CD14-positive monocyte (primary cell): Measurements from ENCODE around the gene CDK6. TPM values are rescaled to one million over a fixed set of nuclear protein-coding genes. Genes with fewer than 3 reads are reported as not detected.

Experiments used
- DNase-seq, 3 donors: peaks; one replicate each; pipeline ENCODE4 v3.0.0-alpha.2; 2011 to 2022
- H2AFZ ChIP-seq: 2 replicates; pipeline ENCODE4 v1.6.0; 2012; ENCODE audit warnings: mild to moderate bottlenecking, low read depth, low read length, inconsistent platforms; ENCODE audit not compliant: insufficient read depth, poor library complexity, severe bottlenecking
- H3K27ac ChIP-seq, 2 donors: 1 replicate in 1 of 2; 2 replicates in 1 of 2; pipeline ENCODE4 v1.5.1; 2012 to 2013; ENCODE audit warnings: low read length in 2 of 2, control low read depth in 1 of 2, inconsistent platforms in 1 of 2, low read depth in 1 of 2, mild to moderate bottlenecking in 1 of 2
- H3K27me3 ChIP-seq, 2 donors: one replicate each; pipeline versions ENCODE4 v1.6.0 to v1.6.1; 2011 to 2013; ENCODE audit warnings: low read length in 2 of 2; ENCODE audit not compliant: control insufficient read depth in 2 of 2, insufficient read depth in 2 of 2
- H3K36me3 ChIP-seq, 2 donors: replicated peaks in 1 of 2; 1 replicate in 1 of 2; 2 replicates in 1 of 2; pipeline versions ENCODE4 v1.5.1 to v1.6.1; 2012 to 2013; ENCODE audit warnings: low read length in 2 of 2, control low read depth in 1 of 2, inconsistent platforms in 1 of 2, mild to moderate bottlenecking in 1 of 2; ENCODE audit not compliant: insufficient read depth in 2 of 2, control insufficient read depth in 1 of 2
- H3K4me1 ChIP-seq, 2 donors: 1 replicate in 1 of 2; 2 replicates in 1 of 2; pipeline versions ENCODE4 v1.5.1 to v1.6.1; 2012 to 2013; ENCODE audit warnings: low read length in 2 of 2, control low read depth in 1 of 2, inconsistent platforms in 1 of 2, mild to moderate bottlenecking in 1 of 2, moderate library complexity in 1 of 2; ENCODE audit not compliant: insufficient read depth in 2 of 2, control insufficient read depth in 1 of 2
- H3K4me2 ChIP-seq: replicated peaks from 2 replicates; pipeline ENCODE3; 2012; ENCODE audit warnings: low read length, moderate library complexity, mild to moderate bottlenecking; ENCODE audit not compliant: poor library complexity, severe bottlenecking; ENCODE audit errors: extremely low read depth
- H3K4me3 ChIP-seq, 3 experiments: fragments of 200-600 bp in 1 of 3; sonication (generic) in 1 of 3; replicated peaks in 1 of 3; 1 replicate in 2 of 3; 2 replicates in 1 of 3; pipeline ENCODE4 v1.5.1; 2011 to 2013; ENCODE audit warnings: low read length in 3 of 3, mild to moderate bottlenecking in 3 of 3, control low read depth in 2 of 3, low read depth in 2 of 3, inconsistent platforms in 1 of 3, moderate library complexity in 1 of 3
- H3K79me2 ChIP-seq: 2 replicates; pipeline ENCODE4 v1.6.0; 2012; ENCODE audit warnings: mild to moderate bottlenecking, control low read depth, inconsistent platforms, low read length, moderate library complexity; ENCODE audit not compliant: insufficient read depth
- H3K9ac ChIP-seq: 2 replicates; pipeline ENCODE4 v1.6.0; 2017; ENCODE audit warnings: low read length, mild to moderate bottlenecking; ENCODE audit not compliant: insufficient read depth, poor library complexity, severe bottlenecking
- H3K9me3 ChIP-seq, 2 donors: replicated peaks in 1 of 2; 1 replicate in 1 of 2; 2 replicates in 1 of 2; pipeline versions ENCODE4 v1.5.1 to v1.6.1; 2012 to 2013; ENCODE audit warnings: low read length in 2 of 2, control low read depth in 1 of 2; ENCODE audit not compliant: control insufficient read depth in 1 of 2, insufficient read depth in 1 of 2
- H4K20me1 ChIP-seq: 2 replicates; pipeline ENCODE4 v1.6.0; 2012; ENCODE audit warnings: mild to moderate bottlenecking, low read length, control low read depth, moderate library complexity; ENCODE audit not compliant: insufficient read depth
- H3K27ac Mint-ChIP-seq, 7 donors: one replicate each; pipeline ENCODE4 v1.8.0; 2020; ENCODE audit warnings: mild to moderate bottlenecking in 7 of 7, mixed read lengths in 7 of 7, moderate library complexity in 6 of 7, inconsistent platforms in 2 of 7
- H3K27me3 Mint-ChIP-seq, 3 donors: one replicate each; pipeline ENCODE4 v1.8.0; 2021 to 2022; ENCODE audit warnings: low read depth in 3 of 3, mild to moderate bottlenecking in 3 of 3, mixed read lengths in 3 of 3, moderate library complexity in 3 of 3, inconsistent platforms in 1 of 3
- H3K36me3 Mint-ChIP-seq, 2 donors: one replicate each; pipeline ENCODE4 v1.8.0; 2020; ENCODE audit warnings: mixed read lengths in 2 of 2, inconsistent platforms in 1 of 2, mild to moderate bottlenecking in 1 of 2
- H3K4me1 Mint-ChIP-seq: one replicate; pipeline ENCODE4 v1.8.0; 2020; ENCODE audit warnings: mild to moderate bottlenecking, mixed read lengths
- H3K4me3 Mint-ChIP-seq, 2 donors: one replicate each; pipeline ENCODE4 v1.8.0; 2020; ENCODE audit warnings: mild to moderate bottlenecking in 2 of 2, mixed read lengths in 2 of 2, moderate library complexity in 1 of 2
- H3K9me3 Mint-ChIP-seq, 7 donors: one replicate each; pipeline ENCODE4 v1.8.0; 2020 to 2022; ENCODE audit warnings: mixed read lengths in 7 of 7, mild to moderate bottlenecking in 6 of 7, moderate library complexity in 6 of 7, inconsistent platforms in 2 of 7
- WGBS: methylation state at CpG from one replicate; pipeline ENCODE4 v1.1.5; 2013; ENCODE audit warnings: missing lambda C conversion rate; ENCODE audit not compliant: insufficient coverage; 5-methylcytosine and 5-hydroxymethylcytosine counted together
- intact Hi-C, 2 donors: fragments of 100-400 bp; cut with micrococcal nuclease; formaldehyde crosslinking; loops; one replicate each; pipeline versions ENCODE4 v1.15.0 to v1.15.1; 2023
- polyA plus RNA-seq, 3 donors: library from polyadenylated mRNA; depleted of rRNA in 1 of 3; unstranded in 2 of 3; stranded (reverse) in 1 of 3; fragments of 300-500 nt in 2 of 3; fragments of >200 nt in 1 of 3; fragmentation: Illumina TruSeq in 2 of 3; gene quantifications; 1 replicate in 2 of 3; 2 replicates in 1 of 3; pipeline ENCODE4 v1.2.3, GENCODE V29; 2012 to 2021
- TF ChIP-seq, protein P1 (sequence below): fragments of 200-600 bp; IDR thresholded peaks from one replicate; pipeline ENCODE4 v1.8.0; 2022; ENCODE audit warnings: antibody characterized with exemption, mild to moderate bottlenecking

The CDK6 gene
- polyA plus RNA-seq, 3 donors: 3.4 to 4.3 (median 3.8) TPM

GRCh38 chr7:92698237-92698841 lies 138.0 kb downstream of the CDK6 start:
- peaks cover 13% of the 10 kb centered on the region for H3K4me1 Mint-ChIP-seq
- no peaks in the 10 kb centered on the region for H3K27me3 ChIP-seq
- H4K20me1 ChIP-seq: no peaks in the 10 kb centered on the region
- H2AFZ ChIP-seq: no peak overlapping the region
- no peaks in the 10 kb centered on the region for H3K9me3 ChIP-seq
- peak overlapping the region in 1 of 2 donors; percentile 13 for H3K4me3 Mint-ChIP-seq
- DNase-seq: no peak
- no peak overlapping the region for H3K27ac Mint-ChIP-seq
- H3K9ac ChIP-seq: no peak overlapping the region
- no peaks in the 10 kb centered on the region for H3K79me2 ChIP-seq
- TF ChIP-seq, protein P1, sequence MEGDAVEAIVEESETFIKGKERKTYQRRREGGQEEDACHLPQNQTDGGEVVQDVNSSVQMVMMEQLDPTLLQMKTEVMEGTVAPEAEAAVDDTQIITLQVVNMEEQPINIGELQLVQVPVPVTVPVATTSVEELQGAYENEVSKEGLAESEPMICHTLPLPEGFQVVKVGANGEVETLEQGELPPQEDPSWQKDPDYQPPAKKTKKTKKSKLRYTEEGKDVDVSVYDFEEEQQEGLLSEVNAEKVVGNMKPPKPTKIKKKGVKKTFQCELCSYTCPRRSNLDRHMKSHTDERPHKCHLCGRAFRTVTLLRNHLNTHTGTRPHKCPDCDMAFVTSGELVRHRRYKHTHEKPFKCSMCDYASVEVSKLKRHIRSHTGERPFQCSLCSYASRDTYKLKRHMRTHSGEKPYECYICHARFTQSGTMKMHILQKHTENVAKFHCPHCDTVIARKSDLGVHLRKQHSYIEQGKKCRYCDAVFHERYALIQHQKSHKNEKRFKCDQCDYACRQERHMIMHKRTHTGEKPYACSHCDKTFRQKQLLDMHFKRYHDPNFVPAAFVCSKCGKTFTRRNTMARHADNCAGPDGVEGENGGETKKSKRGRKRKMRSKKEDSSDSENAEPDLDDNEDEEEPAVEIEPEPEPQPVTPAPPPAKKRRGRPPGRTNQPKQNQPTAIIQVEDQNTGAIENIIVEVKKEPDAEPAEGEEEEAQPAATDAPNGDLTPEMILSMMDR: no peak
- no peaks in the 10 kb centered on the region for H3K36me3 Mint-ChIP-seq
- no peaks in the 10 kb centered on the region for H3K36me3 ChIP-seq
- H3K27ac ChIP-seq: no peak overlapping the region
- H3K4me2 ChIP-seq: no peak overlapping the region
- peaks cover 0 to 6% of the 10 kb centered on the region in 2 donors for H3K4me1 ChIP-seq
- no peaks in the 10 kb centered on the region for H3K27me3 Mint-ChIP-seq
- 100% methylated on average over 8 of the region's 12 CpGs for WGBS
- H3K4me3 ChIP-seq: no peak overlapping the region
- intact Hi-C loops: loop anchor here (10.0 kb wide), 1 partner anchor 356 kb away; no protein-coding TSS in a partner anchor
- no peaks in the 10 kb centered on the region for H3K9me3 Mint-ChIP-seq

DNA sequence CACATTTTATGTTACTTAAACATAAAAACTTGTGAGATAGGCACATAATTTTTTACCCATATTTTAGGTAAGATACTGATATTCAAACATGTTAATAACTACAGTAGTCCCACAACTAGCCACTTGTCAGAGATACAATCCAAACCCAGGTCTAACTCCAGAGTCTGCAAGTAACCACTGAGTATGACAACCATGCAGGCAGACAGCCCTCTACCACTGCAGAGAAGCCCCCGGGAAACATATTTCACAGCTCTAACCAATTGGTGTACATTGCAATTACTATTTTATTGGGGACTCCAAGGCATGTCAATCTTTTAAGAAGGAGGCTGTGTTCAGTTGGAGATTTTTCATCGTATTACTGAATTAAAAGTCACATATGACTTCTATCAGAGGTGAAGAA lies 139.0 kb downstream of the CDK6 start:
- Mint-ChIP-seq H3K36me3 (no peaks in the 10 kb centered on the region), H3K9me3 (no peaks in the 10 kb centered on the region), H3K27ac (no peak overlapping the region), H3K27me3 (no peaks in the 10 kb centered on the region), H3K4me1 (peaks cover 13% of the 10 kb centered on the region), H3K4me3 (no peak overlapping the region)
- no peak for DNase-seq
- Histone ChIP-seq H2AFZ (no peak overlapping the region), H3K27me3 (no peaks in the 10 kb centered on the region), H3K4me3 (no peak overlapping the region), H4K20me1 (no peaks in the 10 kb centered on the region), H3K4me2 (no peak overlapping the region), H3K27ac (no peak overlapping the region), H3K4me1 (peaks cover 0 to 6% of the 10 kb centered on the region in 2 donors), H3K36me3 (no peaks in the 10 kb centered on the region), H3K79me2 (peaks cover 4% of the 10 kb centered on the region), H3K9me3 (no peaks in the 10 kb centered on the region), H3K9ac (no peak overlapping the region)
- TF ChIP-seq, protein P1: no peak
- intact Hi-C loops: loop anchor here (10.0 kb wide), 1 partner anchor 357 kb away; no protein-coding TSS in a partner anchor
- no CpG with 5 or more reads among the region's 2 CpGs for WGBS
